SK-N-SH (cell line): ENCODE data around the gene DCDC1.

Source experiments
- CHD2 ChIP-seq: fragments of 150-350 bp; IDR thresholded peaks from 2 replicates; pipeline ENCODE4 v1.6.1; 2018; ENCODE audit warnings: low read length; ENCODE audit not compliant: partially characterized antibody
- CTCF ChIP-seq: fragments of 200-600 bp; sonication (generic); IDR thresholded peaks from 2 replicates; pipeline ENCODE4 v1.6.1; 2017; ENCODE audit warnings: antibody characterized with exemption, mild to moderate bottlenecking, moderate library complexity
- JUND ChIP-seq: IDR thresholded peaks from 2 replicates; pipeline ENCODE4 v1.4.0; 2012
- MEF2A ChIP-seq: IDR thresholded peaks from 2 replicates; pipeline ENCODE4 v1.4.0; 2012; ENCODE audit warnings: low read depth, borderline replicate concordance
- POLR2AphosphoS5 ChIP-seq: IDR thresholded peaks from 2 replicates; pipeline ENCODE4 v1.6.1; 2012; ENCODE audit warnings: low read depth, low read length
- REST ChIP-seq: IDR thresholded peaks from 2 replicates; pipeline ENCODE4 v1.6.1; 2012; ENCODE audit warnings: mild to moderate bottlenecking, low read depth, low read length, moderate library complexity
- RXRA ChIP-seq: IDR thresholded peaks from 2 replicates; pipeline ENCODE4 v1.4.0; 2012; ENCODE audit warnings: low read depth, mild to moderate bottlenecking, borderline replicate concordance

- TF ChIP-seq MEF2A (no peak), CTCF (no peak), REST (no peak), JUND (no peak), RXRA (no peak), POLR2AphosphoS5 (no peak), CHD2 (no peak)
These were observed 109.7 kb downstream of the DCDC1 start for GRCh38 chr11:31259797-31260196.
